GM18507 (cell line): ENCODE data around the gene CRYZL1.

ENCODE experiments used
- DNase-seq: peaks from one replicate; pipeline ENCODE4 v3.0.0; 2011; ENCODE audit warnings: low read depth; ENCODE audit not compliant: insufficient read length; ENCODE audit errors: extremely low spot score
- FAIRE-seq: peaks from 2 replicates; lab custom pipeline; 2011; peaks lifted over from hg19 to GRCh38; lab: Jason Lieb, UNC

CRYZL1 gene

DNA sequence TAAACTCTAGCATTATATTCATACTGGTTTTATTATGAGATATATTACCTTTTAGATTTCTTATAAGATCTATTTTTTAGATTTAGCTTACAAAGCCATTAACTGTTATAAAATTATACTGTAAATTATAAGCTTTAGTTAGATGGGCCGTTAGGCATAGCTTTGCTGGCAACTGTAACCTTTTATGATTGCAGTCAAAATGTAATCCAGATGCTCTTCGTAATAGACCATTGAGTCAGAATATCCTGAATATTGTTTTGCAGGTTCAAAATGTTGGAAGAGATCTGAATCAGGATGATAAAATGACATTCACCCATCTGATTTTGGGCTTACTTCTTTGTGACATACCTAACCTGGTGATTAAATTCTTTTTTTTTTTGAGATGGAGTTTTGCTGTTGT is 21.7 kb upstream of the CRYZL1 start:
- no peak for DNase-seq
- FAIRE-seq = no peak

DNA sequence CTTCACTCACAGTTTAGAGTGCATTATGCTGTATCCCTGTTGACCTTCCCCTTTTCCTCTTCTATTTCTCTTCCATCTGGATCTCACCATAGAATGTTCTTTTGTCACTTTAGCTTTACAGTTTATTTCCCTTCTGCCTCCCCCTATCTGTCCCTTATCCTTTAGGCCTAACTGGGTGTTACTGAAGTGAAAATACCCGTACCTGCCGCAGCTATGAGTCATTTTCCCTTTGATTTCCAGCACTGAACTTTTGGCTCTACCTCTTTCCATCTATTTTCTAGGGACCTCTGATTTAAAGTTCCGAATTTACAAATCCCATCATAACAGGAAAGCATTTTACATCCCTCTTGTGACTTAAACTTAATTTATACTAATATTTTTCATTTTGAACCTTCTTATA is 20.5 kb upstream of the CRYZL1 start:
- DNase-seq = no peak
- no peak for FAIRE-seq

DNA sequence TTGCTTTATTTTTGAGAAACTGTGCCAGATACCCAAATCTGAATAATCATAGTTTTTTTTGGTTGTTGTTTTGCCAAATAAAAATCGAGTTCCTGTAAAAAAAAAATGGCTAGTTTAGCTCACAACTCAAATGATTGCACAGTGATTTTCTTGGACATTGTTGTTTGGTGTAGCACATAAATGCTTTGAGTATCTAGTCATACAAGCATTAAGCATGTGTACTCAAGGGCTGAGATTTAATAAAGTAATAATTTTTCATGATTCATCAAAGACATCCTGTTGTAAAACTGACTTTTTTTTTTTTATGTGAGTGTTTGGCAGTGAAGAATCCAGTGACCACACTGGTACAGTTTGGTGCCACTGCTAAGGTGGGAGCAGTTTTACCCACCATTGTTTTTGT is 19.6 kb upstream of the CRYZL1 start:
- DNase-seq = no peak
- no peak for FAIRE-seq

DNA sequence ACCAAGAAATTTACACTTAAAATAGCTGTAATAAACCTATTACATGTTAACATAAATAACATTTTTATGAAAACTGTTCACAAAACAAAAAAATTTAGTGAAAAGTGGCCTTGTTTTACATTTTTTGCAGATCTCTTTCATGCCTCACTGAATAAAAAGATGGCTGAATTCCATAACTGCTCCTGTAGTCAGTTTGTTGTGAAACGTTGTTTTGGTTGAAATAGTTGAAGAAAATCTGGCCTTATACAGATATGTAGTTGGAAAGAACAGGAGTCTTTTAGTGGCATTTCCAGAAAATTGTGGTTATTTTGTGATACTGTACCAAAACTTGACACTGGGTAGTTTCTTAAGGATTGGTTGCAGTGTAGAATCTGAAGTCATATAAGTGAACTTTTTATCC is 18.9 kb upstream of the CRYZL1 start:
- no peak for FAIRE-seq
- DNase-seq = no peak

DNA sequence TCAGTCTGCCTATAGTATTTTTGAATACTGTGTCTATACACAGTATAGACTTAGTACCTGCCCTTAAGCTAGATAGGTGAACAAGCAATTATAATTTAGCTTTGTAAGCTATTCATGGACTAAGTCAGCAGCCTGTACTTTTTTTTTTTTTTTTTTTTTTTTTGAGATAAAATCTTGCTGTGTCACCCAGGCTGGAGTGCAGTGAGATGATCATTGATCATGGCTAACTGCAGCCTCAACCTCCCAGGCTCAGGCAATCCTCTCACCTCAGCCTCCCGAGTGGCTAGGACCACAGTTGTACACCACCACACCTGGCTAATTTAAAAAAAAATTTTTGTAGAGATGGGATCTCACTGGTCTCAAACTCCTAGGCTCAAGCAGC is 18.0 kb upstream of the CRYZL1 start:
- no peak for FAIRE-seq
- DNase-seq = no peak

DNA sequence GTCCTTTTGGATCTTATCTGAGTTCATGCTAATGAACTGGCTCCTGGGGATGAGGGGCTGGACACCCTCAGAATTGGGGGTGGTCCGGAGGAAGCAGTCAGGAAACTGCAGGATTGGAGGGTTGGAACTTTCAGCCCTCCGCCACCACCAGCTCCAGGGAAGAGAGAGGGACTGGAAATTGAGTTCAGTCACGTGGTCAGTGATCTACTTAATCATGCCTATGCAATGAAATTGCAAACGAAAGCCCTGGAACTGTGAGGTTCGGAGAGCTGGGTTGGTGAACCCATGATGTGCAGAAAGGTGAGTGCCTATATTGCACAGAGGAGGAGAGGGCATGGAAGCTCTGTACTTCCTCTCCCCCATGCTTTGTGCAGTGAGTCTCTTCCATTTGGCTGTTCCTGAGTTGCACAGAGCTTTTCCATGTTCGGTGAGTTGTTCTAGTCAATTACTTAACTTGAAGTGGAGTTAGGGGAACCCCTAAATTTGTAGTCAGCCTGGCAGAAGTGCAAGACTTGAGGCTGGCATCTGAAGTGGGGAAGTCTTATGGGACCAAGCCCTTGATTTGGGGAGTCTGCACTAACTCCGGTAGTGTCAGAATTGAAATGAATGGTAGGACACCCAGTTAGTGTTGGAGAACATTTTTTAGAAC is 17.5 kb upstream of the CRYZL1 start:
- FAIRE-seq = no peak

DNA sequence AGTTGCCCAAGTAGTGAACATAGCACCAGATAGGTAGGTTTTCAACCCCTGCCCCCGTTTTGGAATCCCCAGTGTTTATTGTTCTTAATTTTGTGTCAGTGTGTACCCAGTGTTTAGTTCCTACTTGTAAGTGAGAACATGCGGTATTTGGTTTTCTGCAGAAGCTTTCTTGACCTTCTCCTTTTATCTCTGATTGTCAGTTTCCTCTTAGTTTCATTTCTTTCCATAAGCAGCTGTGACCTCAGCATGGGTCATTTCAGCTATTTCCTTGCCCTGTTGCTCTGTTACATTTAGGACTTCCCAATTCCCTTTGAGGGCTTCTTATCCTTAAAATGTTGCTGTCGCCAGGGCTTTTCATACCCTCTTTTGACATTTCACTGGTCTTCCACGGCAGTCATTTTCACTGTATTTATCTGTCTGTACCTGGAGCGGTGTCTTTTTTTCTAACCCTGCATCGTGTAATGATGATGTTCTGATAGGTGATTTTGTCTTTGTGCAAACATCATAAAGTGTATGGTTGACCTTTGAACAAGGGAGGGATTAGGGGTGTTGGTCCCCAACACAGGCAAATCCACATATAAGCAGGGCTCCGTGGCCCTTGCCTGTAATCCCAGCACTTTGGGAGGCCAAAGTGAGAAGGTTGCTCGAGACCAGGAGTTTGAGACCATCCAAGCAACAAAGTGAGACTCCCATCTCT is 15.7 kb upstream of the CRYZL1 start:
- FAIRE-seq (no peak), DNase-seq (no peak)

More for the DNA sequence above, 17.5 kb upstream of the CRYZL1 start:
- DNase-seq = no peak

DNA sequence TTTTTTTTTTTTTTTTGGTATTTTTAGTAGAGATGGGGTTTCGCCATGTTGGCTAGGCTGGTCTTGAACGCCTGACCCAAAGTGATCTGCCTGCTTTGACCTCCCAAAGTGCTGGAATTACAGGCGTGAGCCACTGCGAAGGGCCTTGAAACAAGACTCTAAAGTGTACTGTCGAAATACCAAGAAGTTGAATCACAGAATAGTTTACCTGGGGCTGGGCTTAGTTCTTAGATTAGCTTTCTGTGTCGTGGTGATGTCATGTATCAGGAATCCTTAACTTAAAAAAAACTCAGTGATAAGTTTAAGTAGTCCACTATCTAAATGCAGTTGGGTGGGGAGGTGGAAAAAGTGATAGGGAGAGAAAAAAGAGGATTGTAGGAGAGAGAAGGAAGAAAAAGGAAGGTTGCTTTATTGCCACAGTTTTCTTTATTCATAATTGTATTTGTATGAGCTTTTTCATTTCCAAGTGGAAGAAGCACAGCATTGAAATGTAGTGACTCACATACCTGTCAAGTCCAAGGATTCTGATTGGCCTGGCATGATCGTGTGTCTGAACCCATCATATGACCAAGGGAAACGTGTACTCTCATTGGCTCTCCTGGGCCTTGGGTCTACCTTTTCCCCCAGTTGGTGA is 14.2 kb upstream of the CRYZL1 start:
- FAIRE-seq (no peak), DNase-seq (no peak)

DNA sequence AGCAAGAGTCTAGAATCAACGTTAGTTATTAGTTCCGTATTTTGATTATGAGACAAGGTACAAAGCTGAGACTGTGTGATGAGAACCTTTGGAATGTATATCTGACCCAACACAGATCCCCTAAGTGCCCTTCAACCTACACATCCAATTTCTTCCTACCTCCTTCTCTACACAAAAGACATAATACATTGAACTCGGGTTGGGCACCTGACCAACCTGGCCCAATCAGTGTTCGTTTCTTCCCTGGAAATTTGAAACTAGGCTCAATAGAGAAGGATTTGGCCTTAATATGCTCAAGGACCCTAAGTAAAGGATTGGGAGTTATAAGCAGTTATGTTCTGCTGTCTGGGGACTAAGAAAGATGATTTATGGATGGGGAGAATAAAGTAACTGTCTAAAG is 12.9 kb upstream of the CRYZL1 start:
- FAIRE-seq (no peak), DNase-seq (no peak)

DNA sequence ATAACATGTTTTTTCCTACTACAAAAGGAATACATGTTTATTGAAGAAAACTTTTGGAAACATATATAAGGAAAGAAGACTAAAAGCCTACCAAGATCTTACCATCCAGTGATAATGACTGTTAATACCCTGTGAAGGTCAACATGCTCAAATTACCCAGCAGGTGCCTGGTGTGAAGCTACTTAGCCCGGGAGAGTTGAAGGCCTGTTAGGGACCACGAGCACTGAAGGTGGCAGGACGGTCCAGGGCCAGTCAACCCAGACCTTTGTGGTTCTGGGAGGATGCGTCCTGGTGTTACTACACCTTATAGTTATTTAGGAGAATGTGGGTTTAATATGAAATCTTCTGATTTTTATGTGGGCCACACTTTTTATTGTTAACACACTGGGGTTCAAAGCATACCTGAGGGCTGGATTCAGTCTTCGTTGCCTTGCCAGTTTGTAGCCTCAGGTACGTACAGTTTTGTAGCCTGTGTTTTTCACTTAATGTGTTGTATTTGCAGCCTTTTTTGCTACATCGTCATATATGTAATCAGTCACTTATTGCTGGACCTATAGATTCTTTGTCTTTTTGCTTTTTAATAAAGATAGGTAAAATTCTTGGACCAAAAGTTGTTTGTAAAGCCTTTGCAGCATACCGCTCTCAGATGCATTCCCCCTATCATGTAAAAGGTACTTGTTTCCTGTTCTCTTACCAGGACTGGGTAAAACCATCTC is 10.6 kb upstream of the CRYZL1 start:
- no peak for DNase-seq
- FAIRE-seq = no peak

DNA sequence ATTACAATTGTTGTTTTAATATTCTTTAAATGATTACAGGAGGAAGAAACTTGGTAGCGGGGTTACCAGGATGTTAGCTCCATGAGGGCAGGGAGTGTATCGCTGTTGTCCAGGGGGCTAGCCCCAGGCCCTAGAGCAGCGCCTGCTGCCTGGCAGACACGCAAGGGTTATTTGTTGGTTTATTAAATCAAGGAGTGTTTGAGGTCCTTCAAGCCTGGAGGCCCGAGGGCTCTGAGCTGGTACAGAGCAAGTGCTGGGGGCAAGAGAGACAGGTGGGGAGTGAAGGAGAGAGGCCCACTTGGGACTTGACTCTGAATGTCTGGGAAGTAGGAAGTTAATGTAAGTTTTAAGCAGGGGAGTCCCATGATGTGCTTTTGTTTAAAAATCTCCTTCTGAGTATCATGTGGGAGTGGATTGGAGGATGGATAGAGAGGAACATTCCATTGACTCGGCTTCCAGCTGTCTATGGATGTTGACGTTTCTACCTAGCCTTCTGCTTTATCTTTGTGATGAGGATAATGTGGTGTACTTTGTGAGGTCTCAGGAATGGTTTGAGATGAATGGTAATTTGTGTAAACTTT is 9.5 kb upstream of the CRYZL1 start:
- no peak for DNase-seq
- no peak for FAIRE-seq

DNA sequence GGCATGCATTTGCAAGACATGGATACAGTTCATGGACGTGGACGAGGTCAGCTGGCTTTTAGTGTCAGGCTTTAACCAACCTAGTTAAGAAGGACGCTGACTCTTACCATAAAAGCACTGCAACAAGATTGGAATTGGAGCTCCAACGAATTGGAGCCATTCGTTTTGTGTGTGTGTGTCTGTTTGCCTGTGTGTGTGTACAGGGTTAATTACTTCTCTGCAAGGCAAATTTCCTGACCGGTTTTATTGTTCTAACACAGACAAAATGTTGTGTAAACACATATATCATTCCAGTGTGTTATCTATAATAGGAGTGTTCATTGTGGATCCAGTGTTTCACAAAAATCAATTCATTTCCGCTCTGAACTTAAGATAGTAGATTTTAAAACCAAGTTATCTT is 8.7 kb upstream of the CRYZL1 start:
- DNase-seq = no peak
- no peak for FAIRE-seq

DNA sequence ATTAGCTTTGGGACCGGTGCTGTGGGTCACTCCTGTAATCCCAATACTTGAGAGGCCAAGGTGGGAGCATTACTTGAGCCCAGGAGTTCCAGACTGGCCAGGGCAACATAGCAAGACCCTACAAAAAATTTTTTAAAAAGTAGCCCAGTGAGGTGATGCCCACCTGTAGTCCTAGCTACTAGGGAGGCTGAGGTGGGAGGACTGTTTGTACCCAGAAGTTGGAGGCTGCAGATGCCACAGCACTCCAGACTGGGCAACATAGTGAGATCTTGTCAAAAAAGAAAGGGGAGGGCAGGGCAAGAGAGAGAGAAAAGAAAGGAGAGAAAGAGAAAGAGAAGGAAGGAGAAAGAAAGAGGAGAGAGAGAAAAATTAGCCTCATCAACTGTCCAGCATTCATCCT is 7.0 kb upstream of the CRYZL1 start:
- no peak for DNase-seq
- no peak for FAIRE-seq

DNA sequence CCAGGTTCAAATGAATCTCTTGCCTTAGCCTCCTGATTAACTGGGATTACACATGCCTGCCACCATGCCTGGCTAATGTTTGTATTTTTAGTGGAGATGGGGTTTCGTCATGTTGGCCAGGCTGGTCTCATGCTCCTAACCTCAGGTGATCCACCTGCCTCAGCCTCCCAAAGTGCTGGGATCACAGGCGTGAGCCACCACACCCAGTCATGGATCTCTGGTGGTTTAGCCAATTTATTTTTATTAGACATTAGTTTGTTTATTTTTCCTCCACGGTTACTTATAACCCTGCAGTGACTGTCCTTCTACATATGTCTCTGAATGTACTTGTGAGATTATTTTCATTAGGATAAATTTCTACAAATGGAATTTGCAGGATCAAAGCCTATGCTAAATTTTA is 6.0 kb upstream of the CRYZL1 start:
- DNase-seq (no peak), FAIRE-seq (no peak)

DNA sequence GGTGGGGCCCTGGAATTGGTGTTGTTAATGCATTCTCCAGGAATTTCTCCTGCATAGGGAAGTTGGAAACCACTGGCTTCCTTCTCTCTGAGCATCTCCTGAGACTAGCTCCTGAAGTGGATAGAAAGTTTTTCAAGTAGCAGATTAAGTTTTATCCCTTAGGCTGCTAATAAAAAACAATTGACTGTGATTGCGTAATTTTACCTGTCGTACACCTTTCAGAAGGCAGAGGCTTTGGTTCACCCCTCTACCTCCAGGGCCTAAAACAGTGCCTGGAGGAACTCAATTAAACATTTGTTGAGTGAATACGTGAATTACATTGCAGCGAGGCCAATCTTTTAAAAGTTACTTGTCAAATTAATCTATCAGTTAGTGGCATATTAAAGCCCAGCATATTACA is 4.2 kb upstream of the CRYZL1 start:
- FAIRE-seq = no peak
- DNase-seq = no peak

DNA sequence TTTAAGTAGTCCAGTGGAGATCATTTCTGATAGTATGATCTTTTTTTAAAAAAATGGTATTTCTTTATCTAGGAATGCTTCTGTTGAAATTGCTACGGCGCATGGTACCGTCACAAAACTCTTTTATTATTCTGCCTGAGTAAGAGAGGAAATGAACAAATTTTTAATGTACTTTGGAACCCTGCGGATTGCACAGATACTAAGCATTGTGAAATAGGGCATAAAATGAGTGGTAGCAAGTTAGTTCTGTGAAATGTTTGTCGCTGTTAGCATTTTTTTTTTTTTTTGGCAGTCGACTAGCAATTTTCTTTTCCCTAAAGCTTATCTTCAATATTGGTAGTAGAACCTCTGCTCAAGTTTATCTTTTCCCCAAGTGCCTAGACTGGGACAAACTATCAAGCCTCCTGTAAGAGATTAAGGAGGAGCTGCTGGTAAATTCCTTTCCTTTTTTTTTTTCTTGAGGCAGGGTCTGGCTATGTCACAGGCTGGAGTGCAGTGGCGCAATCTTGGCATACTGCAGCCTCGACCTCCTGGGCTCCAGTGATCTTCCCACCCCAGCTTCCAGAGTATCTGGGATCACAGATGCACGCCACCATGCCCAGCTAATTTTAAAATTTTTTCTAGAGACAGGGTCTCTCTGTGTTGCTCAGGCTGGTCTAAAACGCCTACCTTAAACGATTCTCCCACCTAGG is 3.0 kb upstream of the CRYZL1 start:
- DNase-seq (no peak), FAIRE-seq (no peak)

DNA sequence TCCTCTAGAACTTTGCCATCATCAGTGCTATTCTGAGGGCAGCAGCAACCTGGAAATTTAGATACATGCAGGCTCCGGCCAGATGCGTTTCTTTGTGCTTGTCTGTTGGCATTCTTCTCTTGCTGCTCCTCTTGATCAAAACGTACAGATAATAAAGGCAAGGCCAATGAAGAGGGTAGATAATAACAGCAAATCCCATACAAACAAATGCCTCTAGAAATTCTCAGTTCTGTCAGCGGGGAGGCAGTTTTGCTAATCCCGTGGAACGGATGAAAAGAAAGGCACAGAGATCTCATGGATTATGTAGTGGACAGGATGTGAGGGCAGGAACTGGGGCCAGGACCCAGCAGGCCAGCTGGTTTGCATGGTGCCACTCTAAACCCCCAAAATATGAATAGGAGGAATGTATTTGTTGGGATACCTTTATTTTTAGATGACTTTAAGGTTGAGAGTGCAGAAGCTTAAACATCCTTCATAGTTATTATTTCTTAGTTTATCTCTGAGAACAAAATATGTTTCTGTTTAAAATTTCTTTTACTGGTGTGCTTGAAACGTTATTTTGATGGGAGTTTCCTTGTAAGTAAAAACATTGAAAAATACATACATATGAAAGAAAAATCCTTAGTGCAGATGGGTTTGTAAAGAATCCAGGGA is 2.2 kb upstream of the CRYZL1 start:
- FAIRE-seq (no peak), DNase-seq (no peak)

DNA sequence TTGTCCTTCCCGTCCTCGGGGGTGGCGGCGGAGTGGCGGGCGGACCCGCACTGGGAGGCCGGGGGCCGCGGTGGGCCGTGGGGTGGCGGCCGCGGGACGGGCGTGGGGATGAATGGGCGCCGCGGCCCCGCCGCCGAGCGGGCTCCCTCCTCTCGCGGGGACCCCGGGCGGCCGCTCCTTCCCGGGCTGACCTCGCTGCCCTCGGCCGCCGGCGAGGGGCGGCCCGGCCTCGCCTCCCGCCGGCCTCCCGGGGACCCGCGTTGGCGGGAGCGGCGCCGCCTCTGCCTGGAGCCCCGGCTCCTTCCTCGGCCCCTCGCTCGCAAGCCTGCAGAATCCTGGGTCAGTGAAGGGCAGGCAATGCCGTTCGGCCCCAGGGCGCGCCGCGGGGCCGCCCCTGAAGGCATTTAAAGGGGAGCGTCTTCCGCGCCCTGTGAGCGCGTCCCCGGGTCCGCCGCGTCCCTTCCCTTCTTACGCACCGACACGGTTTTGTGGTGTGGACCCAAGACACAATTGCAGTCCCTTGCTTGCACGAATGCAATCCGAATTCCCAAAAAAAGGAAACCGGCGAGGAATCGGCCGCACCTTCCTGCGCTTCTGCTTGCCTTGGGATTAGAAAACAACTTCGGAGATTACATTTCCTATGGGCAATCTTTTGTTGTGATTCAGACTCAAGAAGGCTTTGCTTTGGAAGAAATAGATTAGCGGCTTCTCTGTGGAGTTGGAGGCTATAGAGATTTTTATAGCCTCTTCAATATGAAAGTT is 1.5 kb upstream of the CRYZL1 start:
- DNase-seq (no peak), FAIRE-seq (no peak)
